ENCODE measurements around the gene KIF13A. TPM values are rescaled to one million over a fixed set of nuclear protein-coding genes. Genes with fewer than 3 reads are reported as not detected.

KIF13A gene
- total and polyA plus RNA-seq, 10 of the 15 experiments (the other 5 are each of a cell fraction or from before 2014, with no cell fraction given) = 0.02 to 0.26 (median 0.13) TPM; not detected in 2

DNA sequence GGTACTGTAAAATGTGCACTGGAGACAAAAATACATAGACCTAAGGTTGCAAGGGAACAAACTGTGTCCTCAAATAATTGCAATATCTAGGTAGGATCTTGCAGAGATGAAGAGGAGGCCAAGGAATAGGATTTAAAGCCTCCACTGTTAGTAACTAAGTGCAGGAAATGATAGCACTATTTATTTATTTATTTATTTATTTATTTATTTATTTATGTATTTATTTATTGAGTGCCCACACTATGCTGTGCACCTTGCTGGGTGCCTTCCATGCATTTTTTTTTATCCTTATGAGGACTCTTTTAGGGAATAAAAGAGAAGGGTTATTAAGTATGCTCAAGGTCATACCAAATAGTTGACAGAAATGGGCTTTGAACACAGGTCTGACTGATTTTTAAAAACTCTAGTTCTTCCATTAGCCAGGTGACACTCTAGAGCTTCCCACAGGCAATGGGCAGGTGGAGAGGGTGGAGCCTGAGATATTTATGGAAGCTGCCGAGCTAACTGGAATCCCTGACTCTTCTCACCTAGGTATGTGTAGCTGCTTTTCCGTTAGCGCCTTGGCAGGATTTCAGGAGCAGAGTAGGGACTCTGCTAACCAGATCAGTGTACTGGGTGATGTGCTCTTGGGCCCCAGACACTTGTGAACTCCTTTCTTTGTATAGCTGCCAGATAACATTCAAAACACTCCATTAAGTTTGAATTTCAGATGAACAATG lies 268.0 kb downstream of the KIF13A start:
- no TSS peak for BruUV-seq (replicated peaks)
- ChIA-PET POLR2A (no interaction called here), CTCF (interaction anchor here (1.2 kb wide), 1 partner anchor 12 kb away, joined by 3 read pairs; the partner anchor contains the start of gene NUP153), SMC1A (ENCODE audit: uncharacterized antibody, unreplicated experiment) (interaction anchor here (1.0 kb wide), 1 partner anchor 46 kb away, joined by 3 read pairs; no protein-coding TSS in a partner anchor), RAD21 (ENCODE audit: unreplicated experiment) (no interaction called here)
- peaks cover 5% of the 10 kb centered on the region; the same call in 1 of the 2 replicates for H3K4me1 ChIP-seq (ENCODE audit: control insufficient read depth, insufficient read depth, low read length)
- no peaks in the 10 kb centered on the region for H3K27me3 ChIP-seq (replicated peaks in 1 of 2; ENCODE audit: control insufficient read depth in 2 of 2, insufficient read depth in 2 of 2, low read length in 1 of 2)
- 64% methylated on average over 3 of the region's 3 CpGs for WGBS (ENCODE audit: insufficient coverage, insufficient replicate concordance, low lambda C conversion rate, missing lambda C conversion rate)
- no peak overlapping the region for H3K4me3 ChIP-seq
- intact Hi-C loops (cut with micrococcal nuclease; ENCODE audit: unreplicated experiment) = no loop called here
- DNase-seq (ENCODE audit: low read depth, low spot score) (no peak), ATAC-seq (no peak), FAIRE-seq (no peak)
- H3K27ac ChIP-seq (ENCODE audit: control insufficient read depth, insufficient read depth) = no peak overlapping the region
- H4K20me1 ChIP-seq (ENCODE audit: control insufficient read depth, insufficient read depth) = no peaks in the 10 kb centered on the region
- no peak overlapping the region for H3K9ac ChIP-seq (ENCODE audit: control insufficient read depth, insufficient read depth, low read length)
- no peaks in the 10 kb centered on the region for H3K9me3 ChIP-seq (replicated peaks; ENCODE audit: control insufficient read depth, insufficient read depth, low read length)
- H3K4me2 ChIP-seq (ENCODE audit: control insufficient read depth, insufficient read depth) = no peak overlapping the region
- no peaks in the 10 kb centered on the region for H3K79me2 ChIP-seq (ENCODE audit: control insufficient read depth, insufficient read depth, low read length)
- in situ Hi-C loops (cut with MboI) = no loop called here
- no peaks in the 10 kb centered on the region for H3K36me3 ChIP-seq (ENCODE audit: control insufficient read depth in 2 of 2, insufficient read depth in 2 of 2, low read length in 1 of 2)
- no peak overlapping the region for H2AFZ ChIP-seq (ENCODE audit: control insufficient read depth, low read depth, low read length)
- TF ChIP-seq BCL11A (IDR thresholded peaks at IDR 0.05; ENCODE audit: low read depth, low read length) = no peak
- no peak for TF ChIP-seq LARP7 (IDR thresholded peaks at IDR 0.05)
- TF ChIP-seq YY1 (IDR thresholded peaks at IDR 0.05; ENCODE audit: low read depth, low read length) = no peak
- no peak for TF ChIP-seq CEBPB (IDR thresholded peaks at IDR 0.05; ENCODE audit: borderline replicate concordance in 1 of 2, low read depth in 2 of 2, low read length in 2 of 2)
- TF ChIP-seq HCFC1 (IDR thresholded peaks at IDR 0.05; ENCODE audit: low read length) = no peak
- no peak for TF ChIP-seq NFIC (IDR thresholded peaks at IDR 0.05; ENCODE audit: low read depth, low read length)
- no peak for TF ChIP-seq ZNF274 (IDR thresholded peaks at IDR 0.05; ENCODE audit: insufficient read depth, insufficient read length)

DNA sequence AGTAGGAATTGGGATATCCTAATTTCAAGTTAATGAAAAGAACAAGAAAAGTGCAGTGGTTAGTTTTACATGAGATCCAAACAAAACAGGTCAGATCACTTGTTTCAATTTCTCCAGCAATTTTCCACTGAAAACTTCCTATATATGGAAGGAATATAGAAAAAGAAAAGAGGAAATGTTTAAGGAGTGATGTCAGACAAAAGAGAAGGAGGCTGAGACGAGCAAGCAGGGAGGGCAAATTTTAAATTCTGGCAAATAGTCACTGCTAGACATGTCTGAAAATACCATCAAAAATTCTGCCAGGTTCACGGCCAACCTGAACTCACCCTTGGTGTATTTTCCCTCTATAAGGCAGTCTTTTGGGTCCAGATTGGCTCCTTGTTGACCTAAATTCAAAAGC lies 271.2 kb downstream of the KIF13A start:
- intact Hi-C loops (cut with micrococcal nuclease; ENCODE audit: unreplicated experiment) = no loop called here
- Histone ChIP-seq H3K27me3 (replicated peaks in 1 of 2; ENCODE audit: control insufficient read depth in 2 of 2, insufficient read depth in 2 of 2, low read length in 1 of 2) (no peaks in the 10 kb centered on the region), H3K27ac (ENCODE audit: control insufficient read depth, insufficient read depth) (no peak overlapping the region), H3K36me3 (ENCODE audit: control insufficient read depth in 2 of 2, insufficient read depth in 2 of 2, low read length in 1 of 2) (no peaks in the 10 kb centered on the region), H3K4me2 (ENCODE audit: control insufficient read depth, insufficient read depth) (no peak overlapping the region), H3K9ac (ENCODE audit: control insufficient read depth, insufficient read depth, low read length) (no peak overlapping the region), H3K9me3 (replicated peaks; ENCODE audit: control insufficient read depth, insufficient read depth, low read length) (no peaks in the 10 kb centered on the region), H3K4me1 (ENCODE audit: control insufficient read depth, insufficient read depth, low read length) (peaks cover 5% of the 10 kb centered on the region; the same call in 1 of the 2 replicates), H3K79me2 (ENCODE audit: control insufficient read depth, insufficient read depth, low read length) (no peaks in the 10 kb centered on the region), H2AFZ (ENCODE audit: control insufficient read depth, low read depth, low read length) (no peak overlapping the region), H4K20me1 (ENCODE audit: control insufficient read depth, insufficient read depth) (no peaks in the 10 kb centered on the region), H3K4me3 (no peak overlapping the region)
- no peak for ATAC-seq
- ChIA-PET CTCF (interaction anchor here (0.5 kb wide), 1 partner anchor 21 kb away, joined by 3 read pairs; no protein-coding TSS in a partner anchor), RAD21 (ENCODE audit: unreplicated experiment) (no interaction called here), SMC1A (ENCODE audit: uncharacterized antibody, unreplicated experiment) (interaction anchor here (0.9 to 4.6 kb wide), 3 partner anchors 9 to 30 kb away, joined by 3 to 29 read pairs (median 5); partner anchors contain the start of gene NUP153), POLR2A (interaction anchor here (0.6 kb wide), 1 partner anchor 13 kb away, joined by 4 read pairs; no protein-coding TSS in a partner anchor)
- DNase-seq (ENCODE audit: low read depth, low spot score) = no peak
- no TSS peak for BruUV-seq (replicated peaks)
- in situ Hi-C loops (cut with MboI) = no loop called here
- TF ChIP-seq YY1 (IDR thresholded peaks at IDR 0.05; ENCODE audit: low read depth, low read length) (no peak), NR2C2 (IDR thresholded peaks at IDR 0.05; ENCODE audit: borderline replicate concordance, control insufficient read depth, insufficient read length, low read depth) (no peak), ASH2L (IDR thresholded peaks at IDR 0.05; ENCODE audit: borderline replicate concordance, low read depth) (no peak), TARDBP (IDR thresholded peaks at IDR 0.05; ENCODE audit: borderline replicate concordance) (no peak), GABPA (IDR thresholded peaks at IDR 0.05; ENCODE audit: low read depth) (no peak), NR2C1 (IDR thresholded peaks at IDR 0.05) (no peak), GATAD2B (conservative IDR thresholded peaks at IDR 0.05; ENCODE audit: low read depth) (no peak), TCF12 (IDR thresholded peaks at IDR 0.05; ENCODE audit: low read depth, low read length) (no peak), MEF2B (IDR thresholded peaks at IDR 0.05; ENCODE audit: partially characterized antibody, poor library complexity, severe bottlenecking) (no peak), ZBED1 (IDR thresholded peaks at IDR 0.05; ENCODE audit: borderline replicate concordance) (no peak)
- TF ChIP-seq, protein P1, sequence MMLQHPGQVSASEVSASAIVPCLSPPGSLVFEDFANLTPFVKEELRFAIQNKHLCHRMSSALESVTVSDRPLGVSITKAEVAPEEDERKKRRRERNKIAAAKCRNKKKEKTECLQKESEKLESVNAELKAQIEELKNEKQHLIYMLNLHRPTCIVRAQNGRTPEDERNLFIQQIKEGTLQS (IDR thresholded peaks at IDR 0.05; ENCODE audit: borderline replicate concordance, extremely low read depth, low read depth, low read length) = no peak
- no peak for FAIRE-seq
- 50% methylated on average over 2 of the region's 2 CpGs for WGBS (ENCODE audit: insufficient coverage, insufficient replicate concordance, low lambda C conversion rate, missing lambda C conversion rate)

Data from GM12878 (cell line).